Kidney capillary endothelial cell (primary cell): ENCODE results near the gene SLC16A13.
"Not testable (repeated sequence)": the region's sequence is repeated elsewhere in the genome, so short reads cannot be mapped to it uniquely, and the experiment has no call there.

Source experiments
- DNase-seq: peaks from one replicate; pipeline ENCODE4 v3.0.0-alpha.2; 2018; ENCODE audit warnings: low spot score

Gene SLC16A13

GRCh38 chr17:7029659-7030058, 6.2 kb upstream of the SLC16A13 start:
- DNase-seq = peak; percentile 91

- peak; percentile 73 for DNase-seq
These were observed 742 bp upstream of the SLC16A13 start for GRCh38 chr17:7034955-7035590.

GRCh38 chr17:7038025-7038862, 2.4 kb downstream of the SLC16A13 start:
- no peak for DNase-seq

GRCh38 chr17:7039832-7040231, 4.0 kb downstream of the SLC16A13 start:
- DNase-seq = no peak

GRCh38 chr17:7041607-7042500, 6.0 kb downstream of the SLC16A13 start:
- DNase-seq = no peak

- DNase-seq = no peak
These were observed 6.8 kb downstream of the SLC16A13 start for GRCh38 chr17:7042501-7043181.

GRCh38 chr17:7043182-7043496, 7.3 kb downstream of the SLC16A13 start:
- DNase-seq = no peak

GRCh38 chr17:7043497-7044198, 7.8 kb downstream of the SLC16A13 start, which contains the start of gene SLC16A11:
Gene SLC16A11, minus strand, starts transcription at chr17:7044092. Its CDS starts 579 bp downstream, at chr17:7043513.
- no peak for DNase-seq

GRCh38 chr17:7045492-7046126, 9.8 kb downstream of the SLC16A13 start:
- DNase-seq = peak; percentile 82

- DNase-seq = no peak
These were observed 10.4 kb downstream of the SLC16A13 start for GRCh38 chr17:7046127-7046724.

- DNase-seq = not testable (repeated sequence)
These were observed 11.0 kb downstream of the SLC16A13 start for GRCh38 chr17:7046725-7047397.

GRCh38 chr17:7047566-7047965, 11.8 kb downstream of the SLC16A13 start:
- DNase-seq = no peak

- no peak for DNase-seq
These were observed 13.2 kb downstream of the SLC16A13 start for GRCh38 chr17:7048968-7049367.

- not testable (repeated sequence) for DNase-seq
These were observed 14.8 kb downstream of the SLC16A13 start for GRCh38 chr17:7050583-7050982.

- no peak for DNase-seq
These were observed 20.6 kb downstream of the SLC16A13 start for GRCh38 chr17:7056386-7056785.

GRCh38 chr17:7058831-7059447, 23.1 kb downstream of the SLC16A13 start:
- DNase-seq = peak; percentile 87

GRCh38 chr17:7060165-7060891, 24.5 kb downstream of the SLC16A13 start:
- DNase-seq = peak; percentile 96

GRCh38 chr17:7063518-7064094, 27.8 kb downstream of the SLC16A13 start:
- DNase-seq = no peak
